H9 (cell line): Measurements from ENCODE around the gene CADPS. TPM values are rescaled to one million over a fixed set of nuclear protein-coding genes. Genes with fewer than 3 reads are reported as not detected.

Experiments used
- DNase-seq: peaks from one replicate; pipeline ENCODE4 v3.0.0-alpha.2; 2017
- H2AFZ ChIP-seq: one replicate; pipeline ENCODE4 v1.6.1; 2013; ENCODE audit warnings: mild to moderate bottlenecking, low read length, control low read depth, moderate library complexity
- H2AK5ac ChIP-seq: 2 replicates; pipeline ENCODE4 v1.6.1; 2013; ENCODE audit warnings: low read length, control low read depth, mixed read lengths; ENCODE audit not compliant: insufficient read length
- H2BK120ac ChIP-seq: one replicate; pipeline ENCODE4 v1.6.1; 2013; ENCODE audit warnings: low read depth, mild to moderate bottlenecking, low read length, control low read depth, inconsistent platforms; ENCODE audit not compliant: poor library complexity, severe bottlenecking
- H2BK12ac ChIP-seq: 2 replicates; pipeline ENCODE4 v1.6.1; 2013; ENCODE audit warnings: low read length, control low read depth, mixed read lengths, low read depth; ENCODE audit not compliant: insufficient read length
- H2BK15ac ChIP-seq: 2 replicates; pipeline ENCODE4 v1.6.1; 2013; ENCODE audit warnings: low read depth, low read length, control low read depth
- H2BK20ac ChIP-seq: one replicate; pipeline ENCODE4 v1.6.1; 2013; ENCODE audit warnings: low read depth, mild to moderate bottlenecking, low read length, control low read depth, inconsistent platforms; ENCODE audit not compliant: poor library complexity, severe bottlenecking
- H2BK5ac ChIP-seq: 2 replicates; pipeline ENCODE4 v1.6.1; 2013; ENCODE audit warnings: low read length, control low read depth, mixed read lengths; ENCODE audit not compliant: insufficient read length
- H3K14ac ChIP-seq: 2 replicates; pipeline ENCODE4 v1.6.1; 2013; ENCODE audit warnings: low read length, control low read depth; ENCODE audit not compliant: insufficient read depth
- H3K18ac ChIP-seq: 2 replicates; pipeline ENCODE4 v1.6.1; 2013; ENCODE audit warnings: low read depth, mild to moderate bottlenecking, mixed read lengths, low read length, control low read depth; ENCODE audit not compliant: insufficient read length
- H3K23ac ChIP-seq: 2 replicates; pipeline ENCODE4 v1.6.1; 2013; ENCODE audit warnings: low read length, control low read depth, mixed read lengths, low read depth; ENCODE audit not compliant: insufficient read length
- H3K23me2 ChIP-seq: 2 replicates; pipeline ENCODE4 v1.6.1; 2013; ENCODE audit warnings: low read depth, mild to moderate bottlenecking, mixed read lengths, low read length, control low read depth; ENCODE audit not compliant: insufficient read length, poor library complexity, severe bottlenecking
- H3K27ac ChIP-seq: 2 replicates; pipeline ENCODE4 v1.5.1; 2013; ENCODE audit warnings: low read length, control low read depth, mixed read lengths, low read depth; ENCODE audit not compliant: insufficient read length
- H3K27me3 ChIP-seq: 2 replicates; pipeline ENCODE4 v1.6.1; 2013; ENCODE audit warnings: low read length, control low read depth, inconsistent platforms; ENCODE audit not compliant: insufficient read depth
- H3K4ac ChIP-seq: 2 replicates; pipeline ENCODE4 v1.6.1; 2013; ENCODE audit warnings: low read depth, mild to moderate bottlenecking, control low read depth, inconsistent platforms, low read length, moderate library complexity
- H3K4me1 ChIP-seq: 2 replicates; pipeline ENCODE4 v1.6.1; 2013; ENCODE audit warnings: low read length, control low read depth, inconsistent platforms; ENCODE audit not compliant: insufficient read depth
- H3K4me2 ChIP-seq: 2 replicates; pipeline ENCODE4 v1.6.1; 2013; ENCODE audit warnings: low read length, control low read depth, mixed read lengths; ENCODE audit not compliant: insufficient read length, insufficient read depth
- H3K56ac ChIP-seq: 2 replicates; pipeline ENCODE4 v1.6.1; 2013; ENCODE audit warnings: low read depth, mild to moderate bottlenecking, mixed read lengths, low read length, control low read depth; ENCODE audit not compliant: insufficient read length
- H3K79me1 ChIP-seq: 2 replicates; pipeline ENCODE4 v1.6.1; 2013; ENCODE audit warnings: low read depth, mild to moderate bottlenecking, moderate library complexity, low read length, control low read depth, inconsistent platforms; ENCODE audit not compliant: insufficient read depth, poor library complexity, severe bottlenecking
- H3K79me2 ChIP-seq: 2 replicates; pipeline ENCODE4 v1.6.1; 2013; ENCODE audit warnings: low read length, control low read depth, inconsistent platforms; ENCODE audit not compliant: insufficient read depth
- H3K9ac ChIP-seq: 2 replicates; pipeline ENCODE4 v1.6.1; 2013; ENCODE audit warnings: low read length, control low read depth, mixed read lengths; ENCODE audit not compliant: insufficient read length; ENCODE audit errors: extremely low read depth
- H3K9me3 ChIP-seq: one replicate; pipeline ENCODE4 v1.6.1; 2013; ENCODE audit warnings: low read depth, low read length, inconsistent platforms; ENCODE audit not compliant: control insufficient read depth
- H3T11ph ChIP-seq: one replicate; pipeline ENCODE4 v1.6.1; 2013; ENCODE audit warnings: mild to moderate bottlenecking, low read length, control low read depth, inconsistent platforms
- H4K20me1 ChIP-seq: one replicate; pipeline ENCODE4 v1.6.1; 2013; ENCODE audit not compliant: control insufficient read depth, insufficient read length, insufficient read depth
- H4K5ac ChIP-seq: 2 replicates; pipeline ENCODE4 v1.6.1; 2013; ENCODE audit warnings: low read depth, mild to moderate bottlenecking, mixed read lengths, low read length, control low read depth; ENCODE audit not compliant: insufficient read length
- H4K8ac ChIP-seq: replicated peaks from 2 replicates; pipeline ENCODE4 v1.6.1; 2013; ENCODE audit warnings: low read length, control low read depth, mixed read lengths, low read depth; ENCODE audit not compliant: insufficient read length
- H4K91ac ChIP-seq: 2 replicates; pipeline ENCODE4 v1.6.1; 2013; ENCODE audit warnings: low read depth, mild to moderate bottlenecking, moderate library complexity, mixed read lengths, low read length, control low read depth; ENCODE audit not compliant: insufficient read length
- H3K27ac Mint-ChIP-seq, 3 experiments: 2 replicates in 2 of 3; 3 replicates in 1 of 3; pipeline ENCODE4 v1.8.0; 2020 to 2021; ENCODE audit warnings: mixed read lengths in 3 of 3, mild to moderate bottlenecking in 1 of 3, moderate library complexity in 1 of 3
- H3K27me3 Mint-ChIP-seq: 2 replicates; pipeline ENCODE4 v1.8.0; 2021; ENCODE audit warnings: low read depth, mild to moderate bottlenecking, moderate library complexity, mixed read lengths
- H3K36me3 Mint-ChIP-seq, 3 experiments: 2 replicates in 2 of 3; 3 replicates in 1 of 3; pipeline ENCODE4 v1.8.0; 2020 to 2021; ENCODE audit warnings: low read depth in 3 of 3, mixed read lengths in 3 of 3; ENCODE audit not compliant: insufficient read depth in 1 of 3
- H3K4me1 Mint-ChIP-seq, 2 experiments: 2 replicates each; pipeline ENCODE4 v1.8.0; 2020; ENCODE audit warnings: mixed read lengths in 2 of 2
- H3K4me3 Mint-ChIP-seq, 2 experiments: 2 replicates in 1 of 2; 3 replicates in 1 of 2; pipeline ENCODE4 v1.8.0; 2020 to 2021; ENCODE audit warnings: mild to moderate bottlenecking in 2 of 2, mixed read lengths in 2 of 2, moderate library complexity in 1 of 2
- H3K9me3 Mint-ChIP-seq, 2 experiments: 2 replicates in 1 of 2; 3 replicates in 1 of 2; pipeline ENCODE4 v1.8.0; 2020; ENCODE audit warnings: mild to moderate bottlenecking in 2 of 2, mixed read lengths in 2 of 2, moderate library complexity in 1 of 2
- CTCF ChIP-seq: fragments of 200-600 bp; sonication (generic); conservative IDR thresholded peaks from 3 replicates; pipeline ENCODE4 v1.8.0; 2021; ENCODE audit warnings: antibody characterized with exemption, mild to moderate bottlenecking
- WGBS: extraction: QIAGEN DNeasy Blood & Tissue Kit; methylation state at CpG from one replicate; pipeline ENCODE4 v1.1.7; 2013; ENCODE audit warnings: missing lambda C conversion rate, low lambda C conversion rate, mixed read lengths; ENCODE audit not compliant: insufficient read length; ENCODE audit errors: extremely low coverage; 5-methylcytosine and 5-hydroxymethylcytosine counted together
- total RNA-seq: library from RNA; stranded (reverse); gene quantifications from 2 replicates; pipeline ENCODE4 v1.2.1, GENCODE V29; 2021

The CADPS gene
- total RNA-seq, 1 experiment from 2014 or later: 6.6 TPM

- Histone ChIP-seq H3K4me2 (no peak overlapping the region), H4K5ac (no peak overlapping the region), H3T11ph (no peak overlapping the region), H2BK5ac (no peak overlapping the region), H3K23ac (no peak overlapping the region), H3K14ac (no peak overlapping the region), H3K9me3 (no peaks in the 10 kb centered on the region), H2AK5ac (no peak overlapping the region), H4K91ac (no peak overlapping the region), H3K27me3 (no peaks in the 10 kb centered on the region), H3K4ac (no peak overlapping the region), H2BK20ac (no peak overlapping the region), H4K8ac (no peak overlapping the region), H2BK120ac (no peak overlapping the region), H3K56ac (no peak overlapping the region), H3K18ac (no peak overlapping the region), H3K4me1 (peaks cover 2% of the 10 kb centered on the region; the same call in 1 of the 2 replicates), H2AFZ (no peak overlapping the region), H4K20me1 (no peaks in the 10 kb centered on the region), H3K79me1 (no peaks in the 10 kb centered on the region), H3K9ac (no peak overlapping the region), H2BK15ac (no peak overlapping the region), H3K27ac (no peak overlapping the region), H3K23me2 (no peaks in the 10 kb centered on the region), H3K79me2 (no peaks in the 10 kb centered on the region), H2BK12ac (no peak overlapping the region)
- Mint-ChIP-seq H3K4me3 (no peak overlapping the region), H3K27ac (no peak overlapping the region), H3K4me1 (peaks cover 11 to 20% of the 10 kb centered on the region in 2 experiments), H3K9me3 (no peaks in the 10 kb centered on the region), H3K36me3 (no peaks in the 10 kb centered on the region), H3K27me3 (no peaks in the 10 kb centered on the region)
- no peak for TF ChIP-seq CTCF
- no CpG with 5 or more reads among the region's 2 CpGs for WGBS
- DNase-seq: no peak
Observed at GRCh38 chr3:62817678-62818077, 57.5 kb downstream of the CADPS start.
